Right lobe of liver (tissue), 4 donors: Measurements from ENCODE around the gene MYH13.

Source experiments
- POLR2A ChIP-seq: fragments of 450-650 bp; IDR thresholded peaks from one replicate; pipeline ENCODE4 v1.6.1; 2017; ENCODE audit warnings: antibody characterized with exemption, mild to moderate bottlenecking
- TF ChIP-seq, protein P1 (sequence below), 4 donors: fragments of 200-600 bp in 3 of 4; fragments of 450-650 bp in 1 of 4; IDR thresholded peaks; one replicate each; pipeline versions ENCODE4 v1.5.1 to v1.8.0; 2016 to 2022; ENCODE audit warnings: antibody characterized with exemption in 4 of 4, mild to moderate bottlenecking in 2 of 4
- donor health status: DM: no; HTN: no; CAD: no.
- donor health status: DM: no; HTN: no; CAD: no.
- donor health status: DM: no; HTN: yes; CAD: no.

DNA sequence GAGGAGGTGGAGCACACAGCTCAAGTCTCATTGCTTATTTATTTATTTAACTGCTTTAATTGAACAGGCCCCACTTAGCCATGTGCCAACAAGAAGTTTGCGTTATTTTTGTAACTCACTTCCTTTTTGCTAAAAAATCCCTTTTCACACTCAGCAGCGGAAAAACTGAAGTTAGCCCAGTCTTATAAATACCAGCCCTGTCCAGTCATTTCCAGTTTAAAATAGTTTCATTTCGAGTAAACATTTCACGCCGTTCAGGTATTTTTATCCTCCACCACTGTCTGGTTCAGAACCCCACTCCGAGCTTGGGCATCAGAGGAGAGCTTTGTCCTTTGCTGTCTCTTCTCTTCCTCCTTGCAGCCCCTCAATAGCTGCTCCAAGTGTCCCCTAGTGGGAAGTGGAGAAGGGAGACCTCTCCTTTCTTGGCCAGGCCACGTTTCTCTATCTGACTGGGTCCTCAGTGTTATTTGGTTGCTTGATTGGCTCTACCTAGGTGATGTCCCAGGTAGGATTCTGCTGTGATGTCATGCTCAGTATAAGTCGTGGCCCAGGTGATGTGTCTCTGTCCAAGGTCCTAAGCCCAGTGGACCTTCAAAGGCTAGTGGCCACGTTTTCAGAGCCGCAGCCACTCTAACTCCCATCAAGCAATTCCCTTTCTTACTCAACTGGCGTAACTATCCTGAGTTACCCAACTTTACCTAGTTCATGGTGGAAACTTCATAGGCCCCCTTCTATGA lies 121.4 kb downstream of the MYH13 start:
- TF ChIP-seq, protein P1, sequence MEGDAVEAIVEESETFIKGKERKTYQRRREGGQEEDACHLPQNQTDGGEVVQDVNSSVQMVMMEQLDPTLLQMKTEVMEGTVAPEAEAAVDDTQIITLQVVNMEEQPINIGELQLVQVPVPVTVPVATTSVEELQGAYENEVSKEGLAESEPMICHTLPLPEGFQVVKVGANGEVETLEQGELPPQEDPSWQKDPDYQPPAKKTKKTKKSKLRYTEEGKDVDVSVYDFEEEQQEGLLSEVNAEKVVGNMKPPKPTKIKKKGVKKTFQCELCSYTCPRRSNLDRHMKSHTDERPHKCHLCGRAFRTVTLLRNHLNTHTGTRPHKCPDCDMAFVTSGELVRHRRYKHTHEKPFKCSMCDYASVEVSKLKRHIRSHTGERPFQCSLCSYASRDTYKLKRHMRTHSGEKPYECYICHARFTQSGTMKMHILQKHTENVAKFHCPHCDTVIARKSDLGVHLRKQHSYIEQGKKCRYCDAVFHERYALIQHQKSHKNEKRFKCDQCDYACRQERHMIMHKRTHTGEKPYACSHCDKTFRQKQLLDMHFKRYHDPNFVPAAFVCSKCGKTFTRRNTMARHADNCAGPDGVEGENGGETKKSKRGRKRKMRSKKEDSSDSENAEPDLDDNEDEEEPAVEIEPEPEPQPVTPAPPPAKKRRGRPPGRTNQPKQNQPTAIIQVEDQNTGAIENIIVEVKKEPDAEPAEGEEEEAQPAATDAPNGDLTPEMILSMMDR (IDR thresholded peaks at IDR 0.05): no peak
- no peak for TF ChIP-seq POLR2A
